ENCODE data around the gene LAMA5.

LAMA5 gene

DNA sequence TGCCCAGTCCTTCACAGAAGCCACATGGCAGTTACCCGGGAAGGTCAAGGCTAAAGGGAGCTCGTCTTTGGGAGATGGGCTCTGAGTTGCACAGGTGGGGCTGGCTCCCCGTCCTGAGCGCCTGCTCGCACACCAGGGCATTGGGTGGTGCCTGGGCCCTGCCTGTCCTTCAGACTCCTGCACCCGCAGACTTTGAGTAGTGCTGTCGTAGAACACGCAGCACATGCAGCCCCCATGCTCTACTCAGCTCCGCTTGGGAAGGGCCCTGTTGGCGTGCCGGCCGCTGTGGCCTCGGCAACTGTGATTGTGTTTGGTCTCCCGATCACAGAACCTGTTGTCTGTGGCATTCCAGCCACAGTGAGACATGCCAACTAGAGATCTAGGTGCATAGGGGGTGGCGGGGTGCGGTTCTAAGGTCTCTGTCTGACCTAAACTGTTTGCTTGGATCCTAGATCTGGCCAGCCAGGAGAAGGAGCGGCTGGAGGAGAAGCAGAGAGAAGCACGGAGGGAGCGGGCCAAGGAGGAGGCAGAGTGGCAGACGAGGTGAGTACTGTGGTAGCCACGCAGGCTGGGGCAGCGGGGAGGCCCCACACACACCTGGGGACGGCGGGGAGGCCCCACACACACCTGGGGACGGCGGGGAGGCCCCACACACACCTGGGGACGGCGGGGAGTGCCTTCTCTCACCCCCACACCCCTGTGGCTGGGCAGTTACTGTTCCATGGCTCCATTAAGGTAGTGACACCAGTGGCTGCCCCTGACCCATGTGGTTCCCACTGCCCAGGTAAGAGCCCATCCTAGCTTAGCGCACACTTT lies 75.7 kb downstream of the LAMA5 start:
- no peaks in the 10 kb centered on the region for H3K9me3 ChIP-seq (replicated peaks; ENCODE audit: low read length)
- H3K4me3 ChIP-seq (ENCODE audit: low read length) = no peak overlapping the region
- H3K9ac ChIP-seq (ENCODE audit: low read depth, low read length) = no peak overlapping the region
- peaks cover 26% of the 10 kb centered on the region for H3K36me3 ChIP-seq (ENCODE audit: insufficient read depth, low read length)
- no peak overlapping the region for H3K4me2 ChIP-seq (ENCODE audit: low read length)
- no peaks in the 10 kb centered on the region for H3K4me1 ChIP-seq (ENCODE audit: control insufficient read depth, insufficient read depth, low read length)
- no peaks in the 10 kb centered on the region for H3K27me3 ChIP-seq (ENCODE audit: control insufficient read depth, insufficient read depth, low read length)

DNA sequence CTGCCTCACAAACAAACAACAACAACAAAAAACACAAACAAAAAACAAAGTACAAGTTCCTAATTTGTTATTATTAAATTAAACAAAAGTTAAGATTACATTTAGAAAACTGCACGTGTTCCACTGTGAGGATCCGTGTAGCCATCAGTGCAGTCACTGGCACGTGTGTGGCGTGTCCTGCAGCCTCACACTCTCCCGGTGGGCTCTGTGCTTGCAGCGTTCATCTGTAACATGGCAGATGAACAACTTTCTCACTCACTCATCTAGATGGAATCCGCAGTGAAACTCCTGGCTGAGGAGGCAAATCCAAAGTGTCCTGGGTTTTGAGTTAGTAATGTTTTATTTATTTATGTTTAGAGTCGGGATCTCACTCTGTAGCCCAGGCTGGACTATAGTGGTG lies 77.2 kb downstream of the LAMA5 start:
- Histone ChIP-seq H3K4me1 (ENCODE audit: control insufficient read depth, insufficient read depth, low read length) (no peaks in the 10 kb centered on the region), H3K9me3 (replicated peaks; ENCODE audit: low read length) (no peaks in the 10 kb centered on the region), H3K36me3 (ENCODE audit: insufficient read depth, low read length) (peaks cover 30% of the 10 kb centered on the region), H3K27me3 (ENCODE audit: control insufficient read depth, insufficient read depth, low read length) (no peaks in the 10 kb centered on the region), H3K4me3 (ENCODE audit: low read length) (no peak overlapping the region), H3K9ac (ENCODE audit: low read depth, low read length) (no peak overlapping the region), H3K4me2 (ENCODE audit: low read length) (no peak overlapping the region)

DNA sequence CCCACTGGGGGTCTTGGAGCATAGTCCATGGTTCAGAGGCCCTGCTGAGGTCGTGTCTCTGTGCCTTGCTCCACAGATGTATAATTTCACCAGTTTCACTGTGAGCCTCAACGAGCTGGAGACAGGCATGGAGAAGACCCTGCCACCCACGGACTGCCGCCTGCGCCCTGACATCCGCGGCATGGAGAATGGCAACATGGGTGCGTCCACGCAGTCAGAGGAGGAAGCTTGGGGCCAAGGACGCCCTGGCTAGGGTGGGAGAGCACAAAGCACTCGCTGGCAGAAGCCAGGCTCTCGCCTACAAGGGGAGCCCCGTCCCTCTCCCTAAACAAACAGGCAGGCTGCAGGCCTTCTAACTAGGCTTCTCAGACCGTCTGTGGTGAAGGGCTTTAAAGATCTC lies 78.0 kb downstream of the LAMA5 start:
- Histone ChIP-seq H3K9ac (ENCODE audit: low read depth, low read length) (no peak overlapping the region), H3K4me1 (ENCODE audit: control insufficient read depth, insufficient read depth, low read length) (no peaks in the 10 kb centered on the region), H3K9me3 (replicated peaks; ENCODE audit: low read length) (no peaks in the 10 kb centered on the region), H3K27me3 (ENCODE audit: control insufficient read depth, insufficient read depth, low read length) (no peaks in the 10 kb centered on the region), H3K4me2 (ENCODE audit: low read length) (no peak overlapping the region), H3K36me3 (ENCODE audit: insufficient read depth, low read length) (peaks cover 27% of the 10 kb centered on the region), H3K4me3 (ENCODE audit: low read length) (no peak overlapping the region)

DNA sequence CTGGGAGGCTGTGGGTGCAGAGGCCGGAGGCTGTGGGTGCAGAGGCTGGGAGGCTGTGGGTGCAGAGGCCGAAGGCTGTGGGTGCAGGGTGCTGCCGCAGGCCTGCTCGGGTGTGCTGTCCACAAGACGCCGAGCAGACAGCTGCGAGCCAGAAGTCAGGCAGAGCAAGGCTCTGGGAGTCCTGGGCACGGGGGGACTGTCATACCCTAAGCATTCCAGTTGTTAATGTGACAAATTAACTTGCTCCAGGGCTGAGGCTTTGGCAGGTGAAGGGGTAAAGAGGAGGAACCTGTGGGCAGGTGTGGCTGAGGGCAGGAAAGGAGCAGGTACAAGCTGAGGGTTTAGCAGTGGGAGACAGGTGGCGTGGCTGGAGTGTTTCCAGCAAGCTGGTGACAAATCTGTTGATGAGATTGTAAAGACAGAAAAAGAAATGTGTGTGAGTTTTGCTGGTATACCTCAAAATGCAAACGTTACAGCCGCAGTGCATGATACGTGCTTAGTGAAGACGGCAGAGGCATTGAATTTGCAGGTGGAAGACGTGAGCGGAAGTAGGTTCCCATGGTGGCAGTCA lies 78.5 kb downstream of the LAMA5 start:
- no peaks in the 10 kb centered on the region for H3K27me3 ChIP-seq (ENCODE audit: control insufficient read depth, insufficient read depth, low read length)
- H3K4me1 ChIP-seq (ENCODE audit: control insufficient read depth, insufficient read depth, low read length) = no peaks in the 10 kb centered on the region
- no peak overlapping the region for H3K4me3 ChIP-seq (ENCODE audit: low read length)
- H3K9me3 ChIP-seq (replicated peaks; ENCODE audit: low read length) = no peaks in the 10 kb centered on the region
- H3K9ac ChIP-seq (ENCODE audit: low read depth, low read length) = no peak overlapping the region
- H3K4me2 ChIP-seq (ENCODE audit: low read length) = no peak overlapping the region
- peaks cover 27% of the 10 kb centered on the region for H3K36me3 ChIP-seq (ENCODE audit: insufficient read depth, low read length)

DNA sequence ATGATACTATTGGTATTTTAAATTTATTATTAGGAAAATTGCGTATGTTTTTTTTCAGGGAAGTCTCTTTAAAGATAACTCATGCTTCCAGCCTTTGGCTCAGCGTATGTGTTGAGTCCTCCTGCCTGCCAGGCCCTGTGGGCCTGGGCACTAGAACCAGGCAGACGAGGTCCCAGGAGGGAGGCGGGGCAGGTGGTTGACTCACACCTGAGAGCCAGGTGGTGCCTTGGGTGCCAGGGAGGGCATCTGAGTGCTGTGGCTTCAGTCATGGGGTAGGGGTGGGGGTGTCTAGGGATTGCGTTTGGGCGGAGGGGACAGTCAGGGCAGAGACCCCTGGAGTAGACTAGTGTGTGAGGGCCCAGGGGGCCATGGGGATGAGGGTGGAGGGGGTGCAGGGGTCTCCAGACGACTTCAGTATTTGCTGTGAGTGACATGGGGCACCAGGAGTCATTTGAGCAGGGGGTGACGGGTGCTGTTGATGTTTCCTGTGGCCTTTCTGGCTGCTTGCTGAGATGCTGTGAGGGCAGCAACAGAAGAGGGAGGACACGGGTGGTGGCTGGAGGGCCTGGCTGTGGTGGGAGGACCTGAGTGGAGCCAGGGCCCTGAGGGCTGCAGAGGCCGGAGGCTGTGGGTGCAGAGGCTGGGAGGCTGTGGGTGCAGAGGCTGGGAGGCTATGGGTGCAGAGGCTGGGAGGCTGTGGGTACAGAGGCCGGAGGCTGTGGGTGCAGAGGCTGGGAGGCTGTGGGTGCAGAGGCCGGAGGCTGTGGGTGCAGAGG lies 79.2 kb downstream of the LAMA5 start:
- no peak overlapping the region for H3K4me3 ChIP-seq (ENCODE audit: low read length)
- H3K4me1 ChIP-seq (ENCODE audit: control insufficient read depth, insufficient read depth, low read length) = no peaks in the 10 kb centered on the region
- peaks cover 30% of the 10 kb centered on the region for H3K36me3 ChIP-seq (ENCODE audit: insufficient read depth, low read length)
- H3K4me2 ChIP-seq (ENCODE audit: low read length) = no peak overlapping the region
- H3K9me3 ChIP-seq (replicated peaks; ENCODE audit: low read length) = no peaks in the 10 kb centered on the region
- no peak overlapping the region for H3K9ac ChIP-seq (ENCODE audit: low read depth, low read length)
- no peaks in the 10 kb centered on the region for H3K27me3 ChIP-seq (ENCODE audit: control insufficient read depth, insufficient read depth, low read length)

DNA sequence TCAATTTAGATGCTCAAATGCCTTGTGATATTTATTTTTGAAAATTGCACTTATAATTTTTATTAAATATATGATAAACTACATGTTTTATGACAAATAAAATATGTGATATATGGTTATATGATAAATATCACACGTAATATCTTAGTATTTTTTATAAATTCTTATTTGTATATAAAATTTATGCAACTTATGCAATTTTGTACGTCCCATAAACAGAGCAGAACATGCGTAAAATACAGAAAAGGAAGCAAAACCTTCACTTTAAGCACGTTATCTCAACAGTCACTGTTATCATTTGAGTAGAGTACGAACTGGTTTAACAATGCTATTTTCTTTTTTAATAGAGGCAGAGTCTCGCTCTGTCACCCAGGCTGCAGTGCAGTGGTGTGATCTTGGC lies 80.0 kb downstream of the LAMA5 start:
- H3K4me2 ChIP-seq (ENCODE audit: low read length) = no peak overlapping the region
- H3K36me3 ChIP-seq (ENCODE audit: insufficient read depth, low read length) = peaks cover 30% of the 10 kb centered on the region
- no peaks in the 10 kb centered on the region for H3K9me3 ChIP-seq (replicated peaks; ENCODE audit: low read length)
- H3K4me1 ChIP-seq (ENCODE audit: control insufficient read depth, insufficient read depth, low read length) = no peaks in the 10 kb centered on the region
- no peaks in the 10 kb centered on the region for H3K27me3 ChIP-seq (ENCODE audit: control insufficient read depth, insufficient read depth, low read length)
- no peak overlapping the region for H3K4me3 ChIP-seq (ENCODE audit: low read length)
- H3K9ac ChIP-seq (ENCODE audit: low read depth, low read length) = no peak overlapping the region

DNA sequence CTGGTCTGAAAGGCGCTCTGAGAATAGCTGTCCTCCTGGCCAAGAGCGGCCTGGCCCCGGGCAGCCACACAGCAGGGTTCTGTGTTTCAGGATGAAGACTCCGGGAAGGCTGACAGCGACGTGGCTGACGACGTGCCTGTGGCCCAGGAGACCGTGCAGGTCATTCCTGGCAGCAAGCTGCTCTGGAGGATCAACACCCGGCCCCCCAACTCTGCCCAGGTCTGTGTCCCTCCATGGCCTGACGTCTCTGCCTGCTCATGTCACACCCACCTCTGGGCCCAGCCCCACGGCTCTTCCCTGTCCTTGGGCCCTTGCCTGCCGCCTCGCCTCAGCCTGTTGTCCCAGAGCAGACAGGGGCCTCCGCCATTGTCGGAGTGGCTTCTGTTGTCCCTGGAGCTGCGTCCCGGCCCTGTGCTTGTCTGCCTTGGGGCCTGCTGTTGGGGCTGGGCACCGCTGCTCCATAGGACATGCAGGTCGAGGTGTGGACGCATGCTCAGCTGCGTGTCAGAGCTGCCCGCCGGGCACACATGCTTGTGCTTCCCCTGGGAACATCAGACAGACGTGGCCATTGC lies 80.5 kb downstream of the LAMA5 start:
- peaks cover 36% of the 10 kb centered on the region for H3K36me3 ChIP-seq (ENCODE audit: insufficient read depth, low read length)
- H3K4me1 ChIP-seq (ENCODE audit: control insufficient read depth, insufficient read depth, low read length) = no peaks in the 10 kb centered on the region
- no peak overlapping the region for H3K4me2 ChIP-seq (ENCODE audit: low read length)
- H3K9me3 ChIP-seq (replicated peaks; ENCODE audit: low read length) = no peaks in the 10 kb centered on the region
- H3K27me3 ChIP-seq (ENCODE audit: control insufficient read depth, insufficient read depth, low read length) = no peaks in the 10 kb centered on the region
- no peak overlapping the region for H3K9ac ChIP-seq (ENCODE audit: low read depth, low read length)
- no peak overlapping the region for H3K4me3 ChIP-seq (ENCODE audit: low read length)

DNA sequence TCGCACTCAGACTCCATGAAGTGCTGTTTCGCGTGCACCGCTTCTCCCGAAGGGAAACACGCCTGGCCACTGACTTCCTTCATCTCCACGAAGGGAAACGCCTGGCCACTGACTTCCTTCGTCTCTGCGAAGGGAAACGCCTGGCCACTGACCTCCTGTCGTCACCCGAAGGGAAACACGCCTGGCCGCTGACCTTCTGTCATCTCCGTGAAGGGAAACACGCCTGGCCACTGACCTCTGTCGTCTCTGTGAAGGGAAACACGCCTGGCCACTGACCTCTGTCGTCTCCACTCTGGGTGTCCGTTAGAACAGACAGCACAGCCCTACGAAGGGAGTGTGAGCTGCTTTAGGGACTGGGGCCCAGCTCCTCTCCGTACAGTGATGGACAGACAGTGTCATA lies 81.4 kb downstream of the LAMA5 start:
- no peaks in the 10 kb centered on the region for H3K4me1 ChIP-seq (ENCODE audit: control insufficient read depth, insufficient read depth, low read length)
- H3K4me2 ChIP-seq (ENCODE audit: low read length) = no peak overlapping the region
- H3K36me3 ChIP-seq (ENCODE audit: insufficient read depth, low read length) = peaks cover 45% of the 10 kb centered on the region
- no peaks in the 10 kb centered on the region for H3K9me3 ChIP-seq (replicated peaks; ENCODE audit: low read length)
- no peak overlapping the region for H3K9ac ChIP-seq (ENCODE audit: low read depth, low read length)
- no peak overlapping the region for H3K4me3 ChIP-seq (ENCODE audit: low read length)
- H3K27me3 ChIP-seq (ENCODE audit: control insufficient read depth, insufficient read depth, low read length) = no peaks in the 10 kb centered on the region

DNA sequence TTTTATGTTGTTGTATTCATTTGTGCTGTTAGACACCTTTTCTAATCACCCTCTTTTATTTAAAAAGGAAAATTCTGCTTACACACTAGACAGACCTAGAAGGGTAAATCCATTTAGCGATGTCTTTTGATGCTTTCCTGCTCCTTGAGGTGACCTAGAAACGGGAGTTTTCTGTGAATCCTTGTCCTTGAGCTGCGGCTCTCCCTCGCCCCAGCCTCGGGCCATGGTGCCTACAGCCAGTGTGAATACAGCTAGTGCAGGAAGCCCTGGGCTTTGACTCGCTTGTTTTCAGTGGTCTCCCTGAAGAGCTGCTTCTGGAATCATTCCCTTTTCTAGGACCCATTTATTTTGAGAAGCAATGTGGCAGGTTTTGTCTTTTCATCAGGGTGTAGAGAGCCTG lies 82.0 kb downstream of the LAMA5 start:
- Histone ChIP-seq H3K36me3 (ENCODE audit: insufficient read depth, low read length) (peaks cover 50% of the 10 kb centered on the region), H3K9ac (ENCODE audit: low read depth, low read length) (no peak overlapping the region), H3K4me1 (ENCODE audit: control insufficient read depth, insufficient read depth, low read length) (no peaks in the 10 kb centered on the region)

DNA sequence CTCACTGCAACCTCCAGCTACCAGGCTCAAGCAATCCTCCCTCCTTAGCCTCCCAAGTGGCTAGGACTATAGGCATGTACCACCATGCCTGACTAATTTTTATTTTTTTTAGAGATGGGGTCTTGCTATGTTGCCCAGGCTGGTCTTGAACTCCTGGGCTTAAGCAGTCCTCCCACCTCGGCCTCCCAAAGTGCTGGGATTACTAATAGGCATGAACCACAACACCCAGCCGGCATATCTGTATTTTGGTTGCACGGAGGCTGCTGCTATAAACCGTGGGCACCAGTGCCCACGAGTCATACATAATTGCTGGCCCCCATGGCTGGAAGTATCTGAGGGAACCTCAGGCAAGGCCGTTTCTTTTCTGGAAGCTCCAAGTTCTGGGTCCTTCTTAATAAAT lies 82.7 kb downstream of the LAMA5 start:
- Histone ChIP-seq H3K4me1 (ENCODE audit: control insufficient read depth, insufficient read depth, low read length) (no peaks in the 10 kb centered on the region), H3K4me3 (ENCODE audit: low read length) (no peak overlapping the region), H3K4me2 (ENCODE audit: low read length) (no peak overlapping the region), H3K9me3 (replicated peaks; ENCODE audit: low read length) (no peaks in the 10 kb centered on the region), H3K9ac (ENCODE audit: low read depth, low read length) (no peak overlapping the region), H3K27me3 (ENCODE audit: control insufficient read depth, insufficient read depth, low read length) (no peaks in the 10 kb centered on the region), H3K36me3 (ENCODE audit: insufficient read depth, low read length) (peaks cover 57% of the 10 kb centered on the region)

More for the DNA sequence above, 82.0 kb downstream of the LAMA5 start:
- Histone ChIP-seq H3K27me3 (ENCODE audit: control insufficient read depth, insufficient read depth, low read length) (no peaks in the 10 kb centered on the region), H3K4me2 (ENCODE audit: low read length) (no peak overlapping the region), H3K9me3 (replicated peaks; ENCODE audit: low read length) (no peaks in the 10 kb centered on the region), H3K4me3 (ENCODE audit: low read length) (no peak overlapping the region)

DNA sequence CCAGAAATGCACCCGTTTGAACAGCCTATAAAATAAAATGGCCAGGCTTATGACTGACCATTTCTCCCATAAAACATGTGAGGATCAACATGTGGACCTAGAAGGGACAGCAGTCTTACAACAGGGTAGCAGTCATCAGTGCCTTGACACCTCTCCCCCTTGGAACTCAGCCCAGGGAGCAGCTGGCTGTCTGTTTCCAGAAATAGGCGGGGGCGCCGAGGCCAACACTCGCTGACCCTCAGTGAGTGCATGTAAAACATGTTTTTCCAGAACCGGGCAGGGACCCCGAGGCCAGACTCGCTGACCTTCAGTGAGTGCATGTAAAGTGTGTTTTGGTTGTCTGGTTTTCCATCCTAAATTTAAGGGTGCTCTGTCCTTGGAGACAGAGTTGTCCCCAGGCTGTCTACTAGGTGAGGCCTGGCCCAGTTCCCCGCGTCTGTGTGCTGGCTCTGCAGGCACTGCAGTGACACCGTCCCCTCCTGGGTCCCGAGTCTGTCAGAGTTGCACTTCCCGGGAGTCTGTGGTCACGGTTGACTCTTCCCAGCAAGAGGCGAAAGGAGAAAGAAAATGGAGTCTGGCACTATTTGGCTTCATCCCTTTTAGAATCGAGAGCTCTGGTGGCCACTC lies 84.1 kb downstream of the LAMA5 start:
- Histone ChIP-seq H3K9me3 (replicated peaks; ENCODE audit: low read length) (no peaks in the 10 kb centered on the region), H3K27me3 (ENCODE audit: control insufficient read depth, insufficient read depth, low read length) (no peaks in the 10 kb centered on the region), H3K9ac (ENCODE audit: low read depth, low read length) (no peak overlapping the region), H3K4me1 (ENCODE audit: control insufficient read depth, insufficient read depth, low read length) (no peaks in the 10 kb centered on the region), H3K36me3 (ENCODE audit: insufficient read depth, low read length) (peaks cover 65% of the 10 kb centered on the region), H3K4me3 (ENCODE audit: low read length) (no peak overlapping the region), H3K4me2 (ENCODE audit: low read length) (no peak overlapping the region)
